ENCODE measurements around the gene CCNL2.
A peak's percentile ranks its signal among the peaks of the same experiment; 100 is the strongest.
"Not testable (repeated sequence)": the region's sequence is repeated elsewhere in the genome, so short reads cannot be mapped to it uniquely, and the experiment has no call there.

The CCNL2 gene

GRCh38 chr1:1435106-1435903, 36.2 kb upstream of the CCNL2 start, which contains the start of gene VWA1:
VWA1 (plus strand) TSS chr1:1435690; CDS start chr1:1435749, 59 bp downstream.
- TF ChIP-seq POLR2A (IDR thresholded peaks at IDR 0.05; ENCODE audit: low read length), result no peak
- no peak for TF ChIP-seq GATA1 (IDR thresholded peaks at IDR 0.05; ENCODE audit: low read depth, low read length)
- DNase-seq, result peak; percentile 76 to 80

- TF ChIP-seq POLR2A (IDR thresholded peaks at IDR 0.05; ENCODE audit: low read length) (no peak), GATA1 (IDR thresholded peaks at IDR 0.05; ENCODE audit: low read depth, low read length) (no peak)
- DNase-seq, result no peak
Observed at GRCh38 chr1:1434824-1435105, 35.6 kb upstream of the CCNL2 start.

- TF ChIP-seq POLR2A (IDR thresholded peaks at IDR 0.05; ENCODE audit: low read length) (no peak), GATA1 (IDR thresholded peaks at IDR 0.05; ENCODE audit: low read depth, low read length) (no peak)
- DNase-seq, result no peak
Observed at GRCh38 chr1:1434131-1434823, 35.1 kb upstream of the CCNL2 start.

- no peak for DNase-seq
- TF ChIP-seq GATA1 (IDR thresholded peaks at IDR 0.05; ENCODE audit: low read depth, low read length) (no peak), POLR2A (IDR thresholded peaks at IDR 0.05; ENCODE audit: low read length) (no peak)
Observed at GRCh38 chr1:1433804-1434130, 34.6 kb upstream of the CCNL2 start.

GRCh38 chr1:1432951-1433803, 34.0 kb upstream of the CCNL2 start:
- no peak for DNase-seq

GRCh38 chr1:1432274-1432950, 33.3 kb upstream of the CCNL2 start:
- TF ChIP-seq GATA1 (IDR thresholded peaks at IDR 0.05; ENCODE audit: low read depth, low read length) (no peak), POLR2A (IDR thresholded peaks at IDR 0.05; ENCODE audit: low read length) (no peak)
- DNase-seq, result no peak

More at GRCh38 chr1:1432951-1433803, 34.0 kb upstream of the CCNL2 start:
- no peak for TF ChIP-seq GATA1 (IDR thresholded peaks at IDR 0.05; ENCODE audit: low read depth, low read length)
- no peak for TF ChIP-seq POLR2A (IDR thresholded peaks at IDR 0.05; ENCODE audit: low read length)

GRCh38 chr1:1431845-1432273, 32.7 kb upstream of the CCNL2 start:
- no peak for DNase-seq
- TF ChIP-seq GATA1 (IDR thresholded peaks at IDR 0.05; ENCODE audit: low read depth, low read length) (no peak), POLR2A (IDR thresholded peaks at IDR 0.05; ENCODE audit: low read length) (no peak)

- no peak for DNase-seq
- no peak for TF ChIP-seq POLR2A (IDR thresholded peaks at IDR 0.05; ENCODE audit: low read length)
Observed at GRCh38 chr1:1430992-1431844, 32.1 kb upstream of the CCNL2 start.

GRCh38 chr1:1430114-1430982, 31.2 kb upstream of the CCNL2 start:
- DNase-seq, result no peak
- TF ChIP-seq POLR2A (IDR thresholded peaks at IDR 0.05; ENCODE audit: low read length), result no peak
- TF ChIP-seq GATA1 (IDR thresholded peaks at IDR 0.05; ENCODE audit: low read depth, low read length), result no peak

GRCh38 chr1:1429671-1430073, 30.5 kb upstream of the CCNL2 start:
- TF ChIP-seq GATA1 (IDR thresholded peaks at IDR 0.05; ENCODE audit: low read depth, low read length), result no peak
- no peak for TF ChIP-seq POLR2A (IDR thresholded peaks at IDR 0.05; ENCODE audit: low read length)
- no peak for DNase-seq

- not testable (repeated sequence) for DNase-seq
Observed at GRCh38 chr1:1428967-1429366, 29.8 kb upstream of the CCNL2 start.

GRCh38 chr1:1428174-1428573, 29.0 kb upstream of the CCNL2 start:
- DNase-seq, result no peak
- TF ChIP-seq GATA1 (IDR thresholded peaks at IDR 0.05; ENCODE audit: low read depth, low read length) (no peak), POLR2A (IDR thresholded peaks at IDR 0.05; ENCODE audit: low read length) (no peak)
